Measurements from ENCODE around the gene ZSCAN12. TPM values are rescaled to one million over a fixed set of nuclear protein-coding genes. Genes with fewer than 3 reads are reported as not detected.

ZSCAN12 gene
- polyA plus RNA-seq, 1 donor from 2014 or later, result 20.3 TPM

DNA sequence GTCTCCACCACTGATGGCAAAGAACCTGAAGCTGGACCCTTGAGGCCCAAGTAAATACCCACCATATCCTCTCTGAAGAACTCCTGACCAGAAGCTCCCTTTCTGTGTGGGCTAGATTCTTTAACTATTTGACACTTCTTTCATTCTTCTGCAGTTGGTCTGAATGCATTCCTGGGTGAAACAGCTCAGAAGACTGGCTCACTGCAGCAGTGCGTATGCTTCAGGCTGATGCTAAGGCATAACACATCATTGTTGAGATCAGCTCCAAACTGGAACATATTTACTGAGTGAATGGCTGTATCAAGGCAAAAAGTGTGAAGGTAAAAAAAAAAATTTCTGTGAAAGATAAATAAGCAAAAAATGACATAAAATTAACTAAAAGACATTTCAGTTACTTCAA, 24.0 kb upstream of the ZSCAN12 start:
- Histone ChIP-seq H3K4me3 (ENCODE audit: low read length) (no peak overlapping the region), H3K79me2 (replicated peaks; ENCODE audit: insufficient read depth, low read length) (no peaks in the 10 kb centered on the region), H3K36me3 (ENCODE audit: insufficient read depth, low read length) (no peaks in the 10 kb centered on the region), H3K9me2 (ENCODE audit: insufficient read depth, low read length) (no peaks in the 10 kb centered on the region), H3K4me2 (ENCODE audit: low read length) (no peak overlapping the region), H3K9me3 (ENCODE audit: low read length) (no peaks in the 10 kb centered on the region), H2AFZ (ENCODE audit: low read depth, low read length) (no peak overlapping the region), H3K27ac (ENCODE audit: low read length) (no peak overlapping the region), H3F3A (ENCODE audit: insufficient read depth, low read length, poor library complexity, severe bottlenecking) (no peaks in the 10 kb centered on the region), H3K9ac (ENCODE audit: low read length) (no peak overlapping the region), H4K20me1 (ENCODE audit: insufficient read depth) (no peaks in the 10 kb centered on the region), H3K27me3 (ENCODE audit: insufficient read depth, low read depth, low read length) (no peaks in the 10 kb centered on the region)
- TF ChIP-seq EP300 (conservative IDR thresholded peaks at IDR 0.05; ENCODE audit: poor library complexity, severe bottlenecking) (no peak), MXI1 (conservative IDR thresholded peaks at IDR 0.05; ENCODE audit: poor library complexity, severe bottlenecking) (no peak), RAD21 (conservative IDR thresholded peaks at IDR 0.05) (no peak)
- TF ChIP-seq, protein P1, sequence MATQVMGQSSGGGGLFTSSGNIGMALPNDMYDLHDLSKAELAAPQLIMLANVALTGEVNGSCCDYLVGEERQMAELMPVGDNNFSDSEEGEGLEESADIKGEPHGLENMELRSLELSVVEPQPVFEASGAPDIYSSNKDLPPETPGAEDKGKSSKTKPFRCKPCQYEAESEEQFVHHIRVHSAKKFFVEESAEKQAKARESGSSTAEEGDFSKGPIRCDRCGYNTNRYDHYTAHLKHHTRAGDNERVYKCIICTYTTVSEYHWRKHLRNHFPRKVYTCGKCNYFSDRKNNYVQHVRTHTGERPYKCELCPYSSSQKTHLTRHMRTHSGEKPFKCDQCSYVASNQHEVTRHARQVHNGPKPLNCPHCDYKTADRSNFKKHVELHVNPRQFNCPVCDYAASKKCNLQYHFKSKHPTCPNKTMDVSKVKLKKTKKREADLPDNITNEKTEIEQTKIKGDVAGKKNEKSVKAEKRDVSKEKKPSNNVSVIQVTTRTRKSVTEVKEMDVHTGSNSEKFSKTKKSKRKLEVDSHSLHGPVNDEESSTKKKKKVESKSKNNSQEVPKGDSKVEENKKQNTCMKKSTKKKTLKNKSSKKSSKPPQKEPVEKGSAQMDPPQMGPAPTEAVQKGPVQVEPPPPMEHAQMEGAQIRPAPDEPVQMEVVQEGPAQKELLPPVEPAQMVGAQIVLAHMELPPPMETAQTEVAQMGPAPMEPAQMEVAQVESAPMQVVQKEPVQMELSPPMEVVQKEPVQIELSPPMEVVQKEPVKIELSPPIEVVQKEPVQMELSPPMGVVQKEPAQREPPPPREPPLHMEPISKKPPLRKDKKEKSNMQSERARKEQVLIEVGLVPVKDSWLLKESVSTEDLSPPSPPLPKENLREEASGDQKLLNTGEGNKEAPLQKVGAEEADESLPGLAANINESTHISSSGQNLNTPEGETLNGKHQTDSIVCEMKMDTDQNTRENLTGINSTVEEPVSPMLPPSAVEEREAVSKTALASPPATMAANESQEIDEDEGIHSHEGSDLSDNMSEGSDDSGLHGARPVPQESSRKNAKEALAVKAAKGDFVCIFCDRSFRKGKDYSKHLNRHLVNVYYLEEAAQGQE (IDR thresholded peaks at IDR 0.05; ENCODE audit: borderline replicate concordance), result no peak

DNA sequence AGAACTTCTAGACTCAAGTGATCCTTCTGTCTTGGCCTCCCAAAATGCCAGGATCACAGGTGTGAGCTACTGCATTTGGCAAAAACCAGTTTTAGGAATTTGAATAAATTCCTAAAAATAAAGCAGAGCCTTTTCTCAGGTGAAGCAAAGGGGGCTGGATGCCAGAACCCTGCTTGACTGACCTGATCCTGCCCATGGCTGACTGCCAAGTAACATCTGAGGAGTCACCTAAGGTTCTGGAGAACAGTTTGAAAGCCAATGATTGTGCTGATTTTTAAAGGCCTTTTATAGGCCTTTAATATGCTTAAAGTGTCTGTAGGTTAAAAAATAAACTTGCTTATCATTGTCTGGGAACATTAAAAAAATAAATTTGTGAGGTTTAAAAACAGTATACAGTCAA, 14.1 kb upstream of the ZSCAN12 start:
- Histone ChIP-seq H3K36me3 (ENCODE audit: insufficient read depth, low read length) (no peaks in the 10 kb centered on the region), H2AFZ (ENCODE audit: low read depth, low read length) (no peak overlapping the region), H3K9me3 (ENCODE audit: low read length) (no peaks in the 10 kb centered on the region), H3K9ac (ENCODE audit: low read length) (no peak overlapping the region), H3K79me2 (replicated peaks; ENCODE audit: insufficient read depth, low read length) (no peaks in the 10 kb centered on the region), H3K4me2 (ENCODE audit: low read length) (no peak overlapping the region), H4K20me1 (ENCODE audit: insufficient read depth) (no peaks in the 10 kb centered on the region), H3K4me3 (ENCODE audit: low read length) (no peak overlapping the region), H3K9me2 (ENCODE audit: insufficient read depth, low read length) (no peaks in the 10 kb centered on the region), H3K27me3 (ENCODE audit: insufficient read depth, low read depth, low read length) (no peaks in the 10 kb centered on the region), H3F3A (ENCODE audit: insufficient read depth, low read length, poor library complexity, severe bottlenecking) (no peaks in the 10 kb centered on the region), H3K27ac (ENCODE audit: low read length) (no peak overlapping the region)
- no peak for TF ChIP-seq SMC3 (conservative IDR thresholded peaks at IDR 0.05; ENCODE audit: poor library complexity)

DNA sequence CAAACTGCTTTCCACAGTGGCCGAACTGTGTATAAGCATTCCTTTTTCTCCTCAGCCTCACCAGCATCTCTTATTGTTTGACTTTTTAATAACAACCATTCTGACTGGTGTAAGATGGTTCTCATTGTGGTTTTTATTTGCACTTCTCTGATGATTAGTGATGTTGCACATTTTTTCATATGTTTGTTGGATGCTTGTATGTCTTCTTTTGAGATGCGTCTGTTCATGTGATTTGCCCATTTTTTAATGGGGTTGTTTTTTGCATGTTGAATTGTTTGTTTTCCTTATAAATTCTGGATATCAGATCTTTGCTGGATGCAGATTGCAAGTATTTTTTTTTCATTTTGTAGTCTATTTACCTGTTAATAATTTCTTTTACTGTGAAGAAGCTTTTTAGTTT, 11.2 kb upstream of the ZSCAN12 start:
- no peaks in the 10 kb centered on the region for H4K20me1 ChIP-seq (ENCODE audit: insufficient read depth)
- H3K9ac ChIP-seq (ENCODE audit: low read length), result no peak overlapping the region
- H3K4me2 ChIP-seq (ENCODE audit: low read length), result no peak overlapping the region
- no peaks in the 10 kb centered on the region for H3K27me3 ChIP-seq (ENCODE audit: insufficient read depth, low read depth, low read length)
- no peak overlapping the region for H3K4me3 ChIP-seq (ENCODE audit: low read length)
- no peaks in the 10 kb centered on the region for H3K9me2 ChIP-seq (ENCODE audit: insufficient read depth, low read length)
- H3K9me3 ChIP-seq (ENCODE audit: low read length), result no peaks in the 10 kb centered on the region
- no peaks in the 10 kb centered on the region for H3F3A ChIP-seq (ENCODE audit: insufficient read depth, low read length, poor library complexity, severe bottlenecking)
- TF ChIP-seq, protein P1 (IDR thresholded peaks at IDR 0.05; ENCODE audit: borderline replicate concordance), result no peak
- TF ChIP-seq EP300 (conservative IDR thresholded peaks at IDR 0.05; ENCODE audit: poor library complexity, severe bottlenecking), result no peak
- no peak for TF ChIP-seq TAF1 (IDR thresholded peaks at IDR 0.05; ENCODE audit: low read depth)
- no peak for TF ChIP-seq EZH2 (IDR thresholded peaks at IDR 0.05; ENCODE audit: borderline replicate concordance, insufficient read depth, low read length, poor library complexity, severe bottlenecking)
- no peak for TF ChIP-seq POLR2AphosphoS5 (IDR thresholded peaks at IDR 0.05)
- no peak for TF ChIP-seq RAD21 (conservative IDR thresholded peaks at IDR 0.05)
- TF ChIP-seq SMC3 (conservative IDR thresholded peaks at IDR 0.05; ENCODE audit: poor library complexity), result no peak
- TF ChIP-seq, protein P2, sequence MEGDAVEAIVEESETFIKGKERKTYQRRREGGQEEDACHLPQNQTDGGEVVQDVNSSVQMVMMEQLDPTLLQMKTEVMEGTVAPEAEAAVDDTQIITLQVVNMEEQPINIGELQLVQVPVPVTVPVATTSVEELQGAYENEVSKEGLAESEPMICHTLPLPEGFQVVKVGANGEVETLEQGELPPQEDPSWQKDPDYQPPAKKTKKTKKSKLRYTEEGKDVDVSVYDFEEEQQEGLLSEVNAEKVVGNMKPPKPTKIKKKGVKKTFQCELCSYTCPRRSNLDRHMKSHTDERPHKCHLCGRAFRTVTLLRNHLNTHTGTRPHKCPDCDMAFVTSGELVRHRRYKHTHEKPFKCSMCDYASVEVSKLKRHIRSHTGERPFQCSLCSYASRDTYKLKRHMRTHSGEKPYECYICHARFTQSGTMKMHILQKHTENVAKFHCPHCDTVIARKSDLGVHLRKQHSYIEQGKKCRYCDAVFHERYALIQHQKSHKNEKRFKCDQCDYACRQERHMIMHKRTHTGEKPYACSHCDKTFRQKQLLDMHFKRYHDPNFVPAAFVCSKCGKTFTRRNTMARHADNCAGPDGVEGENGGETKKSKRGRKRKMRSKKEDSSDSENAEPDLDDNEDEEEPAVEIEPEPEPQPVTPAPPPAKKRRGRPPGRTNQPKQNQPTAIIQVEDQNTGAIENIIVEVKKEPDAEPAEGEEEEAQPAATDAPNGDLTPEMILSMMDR (IDR thresholded peaks at IDR 0.05; ENCODE audit: poor library complexity, severe bottlenecking), result no peak
- TF ChIP-seq MXI1 (conservative IDR thresholded peaks at IDR 0.05; ENCODE audit: poor library complexity, severe bottlenecking), result no peak
- H2AFZ ChIP-seq (ENCODE audit: low read depth, low read length), result no peak overlapping the region
- H3K27ac ChIP-seq (ENCODE audit: low read length), result no peak overlapping the region
- H3K79me2 ChIP-seq (replicated peaks; ENCODE audit: insufficient read depth, low read length), result no peaks in the 10 kb centered on the region
- H3K36me3 ChIP-seq (ENCODE audit: insufficient read depth, low read length), result no peaks in the 10 kb centered on the region

All from neural cell (in vitro differentiated cells).